Osteocyte (in vitro differentiated cells): ENCODE data around the gene VPS13D. TPM values are rescaled to one million over a fixed set of nuclear protein-coding genes. Genes with fewer than 3 reads are reported as not detected.
A peak's percentile ranks its signal among the peaks of the same experiment; 100 is the strongest.

Experiments used
- DNase-seq: peaks from one replicate; pipeline ENCODE4 v3.0.0; 2021; ENCODE audit warnings: mixed read lengths; ENCODE audit not compliant: unreplicated experiment; ENCODE audit errors: extremely low spot score
- H3K27ac Mint-ChIP-seq: one replicate; pipeline ENCODE4 v1.8.0; 2021; ENCODE audit warnings: mild to moderate bottlenecking, mixed read lengths; ENCODE audit not compliant: unreplicated experiment
- H3K27me3 Mint-ChIP-seq: one replicate; pipeline ENCODE4 v1.8.0; 2021; ENCODE audit warnings: mixed read lengths; ENCODE audit not compliant: unreplicated experiment
- H3K36me3 Mint-ChIP-seq: one replicate; pipeline ENCODE4 v1.8.0; 2021; ENCODE audit warnings: mixed read lengths; ENCODE audit not compliant: unreplicated experiment
- H3K4me1 Mint-ChIP-seq: one replicate; pipeline ENCODE4 v1.8.0; 2021; ENCODE audit warnings: mixed read lengths; ENCODE audit not compliant: unreplicated experiment
- H3K4me3 Mint-ChIP-seq: one replicate; pipeline ENCODE4 v1.8.0; 2021; ENCODE audit warnings: mild to moderate bottlenecking, moderate library complexity, mixed read lengths; ENCODE audit not compliant: unreplicated experiment
- H3K9me3 Mint-ChIP-seq: one replicate; pipeline ENCODE4 v1.8.0; 2021; ENCODE audit warnings: mixed read lengths; ENCODE audit not compliant: unreplicated experiment
- total RNA-seq: library from RNA; stranded (reverse); gene quantifications from 2 replicates; pipeline ENCODE4 v1.2.1, GENCODE V29; 2021
- TF ChIP-seq, protein P1 (sequence below): fragments of 200-600 bp; sonication (generic); IDR thresholded peaks from 2 replicates; pipeline ENCODE4 v1.5.0; 2021; ENCODE audit warnings: antibody characterized with exemption, mild to moderate bottlenecking, moderate library complexity

Gene VPS13D
- total RNA-seq, 1 donor from 2014 or later, result 41.1 TPM

DNA sequence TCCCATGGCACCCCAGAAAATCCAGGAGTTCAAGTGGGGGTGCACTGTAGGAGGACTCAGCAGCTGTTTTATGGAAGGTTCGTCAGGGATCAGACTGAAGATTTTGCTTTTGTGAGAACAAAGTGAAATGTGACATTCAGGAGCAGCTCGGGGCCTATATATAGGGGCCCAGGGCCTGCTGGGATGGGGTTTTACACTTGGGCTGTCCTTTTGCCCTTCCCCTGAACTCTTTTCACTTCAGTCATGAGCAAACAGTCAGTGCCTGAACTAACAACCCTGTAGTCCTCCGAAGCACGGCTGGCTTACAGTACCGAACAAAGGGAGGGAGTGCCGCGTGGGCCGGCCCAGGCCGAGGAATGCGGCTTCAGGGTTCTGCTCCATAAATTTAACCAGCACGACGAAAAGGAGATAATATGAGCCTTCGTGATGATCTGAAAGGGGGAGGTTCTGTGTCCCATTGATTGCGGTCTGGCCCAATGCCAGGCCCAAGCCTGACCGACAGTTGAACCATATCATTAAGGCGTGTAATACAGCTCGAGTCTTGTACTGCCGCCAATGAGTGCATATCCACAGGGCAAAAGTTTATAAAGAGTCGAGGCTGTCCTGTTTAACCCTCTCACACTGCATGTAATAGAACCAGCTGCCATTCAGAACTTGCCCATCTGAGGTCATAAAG is 248.2 kb downstream of the VPS13D start:
- no peak overlapping the region for H3K27ac Mint-ChIP-seq
- peaks cover 16% of the 10 kb centered on the region for H3K36me3 Mint-ChIP-seq

DNA sequence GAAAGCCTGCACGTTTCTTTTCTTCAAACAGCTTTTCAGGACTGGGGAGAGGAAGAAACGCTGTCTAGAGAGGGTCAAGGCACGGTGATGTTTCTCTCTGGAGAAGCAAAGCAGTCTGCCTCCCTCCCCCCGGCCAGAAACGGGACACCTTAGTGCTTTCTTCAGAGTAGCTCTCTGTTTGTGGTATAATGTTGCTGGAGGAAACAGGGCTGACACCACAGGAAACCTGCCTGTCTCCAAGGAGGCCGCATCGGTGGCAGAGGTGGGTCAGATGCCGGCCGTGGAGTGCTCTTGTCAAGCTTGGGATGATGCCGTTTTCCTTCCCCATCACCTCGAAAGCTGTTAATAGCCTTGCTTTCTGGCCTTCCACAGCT is 248.8 kb downstream of the VPS13D start:
- Mint-ChIP-seq H3K27me3 (no peaks in the 10 kb centered on the region), H3K4me1 (peaks cover 45% of the 10 kb centered on the region), H3K36me3 (peaks cover 11% of the 10 kb centered on the region), H3K4me3 (no peak overlapping the region), H3K27ac (no peak overlapping the region), H3K9me3 (no peaks in the 10 kb centered on the region)
- no peak for DNase-seq
- TF ChIP-seq, protein P1, sequence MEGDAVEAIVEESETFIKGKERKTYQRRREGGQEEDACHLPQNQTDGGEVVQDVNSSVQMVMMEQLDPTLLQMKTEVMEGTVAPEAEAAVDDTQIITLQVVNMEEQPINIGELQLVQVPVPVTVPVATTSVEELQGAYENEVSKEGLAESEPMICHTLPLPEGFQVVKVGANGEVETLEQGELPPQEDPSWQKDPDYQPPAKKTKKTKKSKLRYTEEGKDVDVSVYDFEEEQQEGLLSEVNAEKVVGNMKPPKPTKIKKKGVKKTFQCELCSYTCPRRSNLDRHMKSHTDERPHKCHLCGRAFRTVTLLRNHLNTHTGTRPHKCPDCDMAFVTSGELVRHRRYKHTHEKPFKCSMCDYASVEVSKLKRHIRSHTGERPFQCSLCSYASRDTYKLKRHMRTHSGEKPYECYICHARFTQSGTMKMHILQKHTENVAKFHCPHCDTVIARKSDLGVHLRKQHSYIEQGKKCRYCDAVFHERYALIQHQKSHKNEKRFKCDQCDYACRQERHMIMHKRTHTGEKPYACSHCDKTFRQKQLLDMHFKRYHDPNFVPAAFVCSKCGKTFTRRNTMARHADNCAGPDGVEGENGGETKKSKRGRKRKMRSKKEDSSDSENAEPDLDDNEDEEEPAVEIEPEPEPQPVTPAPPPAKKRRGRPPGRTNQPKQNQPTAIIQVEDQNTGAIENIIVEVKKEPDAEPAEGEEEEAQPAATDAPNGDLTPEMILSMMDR, result no peak

More for the DNA sequence above, 248.2 kb downstream of the VPS13D start:
- H3K9me3 Mint-ChIP-seq, result no peaks in the 10 kb centered on the region
- no peak for DNase-seq
- peaks cover 45% of the 10 kb centered on the region for H3K4me1 Mint-ChIP-seq
- no peaks in the 10 kb centered on the region for H3K27me3 Mint-ChIP-seq
- no peak overlapping the region for H3K4me3 Mint-ChIP-seq
- TF ChIP-seq, protein P1, result no peak

DNA sequence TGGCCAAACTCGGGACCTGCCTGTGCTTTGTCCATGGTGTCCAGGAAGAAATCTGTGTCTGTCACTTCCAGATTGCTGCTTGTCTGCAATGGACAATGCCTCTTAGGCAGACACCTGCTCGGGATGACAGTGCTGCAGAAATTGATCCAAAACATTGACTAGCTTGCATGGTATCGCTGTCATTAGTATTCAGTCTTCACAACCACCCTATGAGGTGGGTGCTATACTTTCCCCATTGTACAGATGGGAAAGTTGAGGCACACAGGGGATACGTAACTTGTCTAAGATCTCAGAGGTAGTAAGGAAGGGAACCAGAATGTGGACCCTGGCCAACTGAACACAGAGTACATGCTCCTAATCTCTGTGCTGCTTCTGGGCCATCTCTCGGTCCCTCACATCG is 249.5 kb downstream of the VPS13D start:
- no peak for DNase-seq
- TF ChIP-seq, protein P1, result no peak
- peaks cover 45% of the 10 kb centered on the region for H3K4me1 Mint-ChIP-seq
- H3K36me3 Mint-ChIP-seq, result peaks cover 10% of the 10 kb centered on the region
- no peaks in the 10 kb centered on the region for H3K9me3 Mint-ChIP-seq
- no peaks in the 10 kb centered on the region for H3K27me3 Mint-ChIP-seq
- H3K4me3 Mint-ChIP-seq, result no peak overlapping the region
- no peak overlapping the region for H3K27ac Mint-ChIP-seq

DNA sequence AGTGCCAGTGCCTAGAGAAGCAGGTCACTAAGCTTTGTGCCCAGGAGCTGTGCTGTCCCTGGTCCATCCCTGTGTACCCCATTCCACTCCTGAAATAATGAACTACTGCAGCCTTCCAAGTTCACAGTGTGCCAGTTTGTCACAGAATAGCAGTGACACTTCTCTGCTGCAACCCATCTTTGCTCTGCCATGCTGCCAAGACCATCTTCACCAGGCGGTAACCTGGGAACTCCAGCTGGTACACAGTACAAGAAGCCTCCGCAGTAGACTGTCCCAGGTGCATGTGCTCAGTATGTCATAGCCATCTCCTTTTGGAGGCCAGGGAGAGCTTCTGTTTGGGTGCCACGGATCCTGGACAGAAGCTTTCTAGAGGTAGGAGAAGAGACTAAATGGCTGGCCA is 250.2 kb downstream of the VPS13D start:
- peaks cover 13% of the 10 kb centered on the region for H3K36me3 Mint-ChIP-seq
- H3K27me3 Mint-ChIP-seq, result no peaks in the 10 kb centered on the region
- no peak overlapping the region for H3K4me3 Mint-ChIP-seq
- H3K9me3 Mint-ChIP-seq, result no peaks in the 10 kb centered on the region
- H3K27ac Mint-ChIP-seq, result peak overlapping the region; percentile 34
- no peak for DNase-seq
- H3K4me1 Mint-ChIP-seq, result peaks cover 52% of the 10 kb centered on the region
- TF ChIP-seq, protein P1, result no peak

DNA sequence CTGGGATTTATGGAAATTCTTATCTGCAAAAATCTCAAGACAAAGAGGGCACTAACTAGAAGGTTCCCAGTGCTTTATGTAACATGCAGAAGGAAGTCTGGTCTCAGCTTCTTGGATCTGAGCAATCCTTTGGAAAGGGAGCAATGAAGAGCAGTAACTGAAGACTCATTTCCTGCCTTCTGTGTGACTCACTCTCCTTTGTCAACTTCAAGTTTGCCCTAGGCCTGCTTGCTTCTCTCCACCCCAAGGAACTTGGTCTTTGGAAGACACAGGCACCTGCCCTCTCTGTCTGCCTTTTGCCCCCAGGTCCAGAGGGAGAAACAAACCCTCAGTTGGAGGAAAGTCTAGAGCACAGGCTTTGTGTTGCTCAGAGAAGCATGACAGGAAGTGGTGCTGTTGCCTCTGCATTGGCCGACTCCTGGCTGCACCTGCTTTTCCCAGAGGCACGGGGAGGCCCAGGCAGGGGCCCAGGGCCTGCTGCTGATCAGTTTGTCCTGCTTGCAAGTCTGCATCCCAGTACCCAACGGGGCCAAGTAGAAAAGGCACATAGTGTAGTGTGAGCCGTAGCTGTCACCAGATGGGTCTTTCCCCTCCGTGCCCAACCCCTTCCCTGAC is 251.0 kb downstream of the VPS13D start:
- no peak overlapping the region for H3K4me3 Mint-ChIP-seq
- DNase-seq, result peak; percentile 79
- no peaks in the 10 kb centered on the region for H3K27me3 Mint-ChIP-seq
- peaks cover 55% of the 10 kb centered on the region for H3K4me1 Mint-ChIP-seq
- TF ChIP-seq, protein P1, result no peak
- H3K9me3 Mint-ChIP-seq, result no peaks in the 10 kb centered on the region
- H3K36me3 Mint-ChIP-seq, result peaks cover 7% of the 10 kb centered on the region
- H3K27ac Mint-ChIP-seq, result peak overlapping the region; percentile 58
